OCI-LY1 (cell line): ENCODE measurements around the gene GLS.
"Not testable (repeated sequence)": the region's sequence is repeated elsewhere in the genome, so short reads cannot be mapped to it uniquely, and the experiment has no call there.

Experiments
- H2AFZ ChIP-seq: fragments of 200-600 bp; sonication (generic), shearing (Covaris generic); 2 replicates; pipeline ENCODE4 v1.6.0; 2014; ENCODE audit warnings: antibody characterized with exemption, mild to moderate bottlenecking, low read length
- H3F3A ChIP-seq: fragments of 200-600 bp; sonication (generic), shearing (Covaris generic); 2 replicates; pipeline ENCODE4 v1.6.0; 2014; ENCODE audit warnings: mild to moderate bottlenecking, antibody characterized with exemption, low read length, moderate library complexity; ENCODE audit not compliant: insufficient read depth
- H3K27ac ChIP-seq: fragments of 200-600 bp; sonication (generic); 2 replicates; pipeline ENCODE4 v1.5.1; 2014; ENCODE audit warnings: low read length, mixed run types, mild to moderate bottlenecking, low read depth; ENCODE audit not compliant: poor library complexity, severe bottlenecking
- H3K27me3 ChIP-seq: fragments of 200-600 bp; sonication (generic); 2 replicates; pipeline ENCODE4 v1.6.0; 2014; ENCODE audit warnings: antibody characterized with exemption, mild to moderate bottlenecking, low read length, moderate library complexity; ENCODE audit not compliant: insufficient read depth
- H3K36me3 ChIP-seq: fragments of 200-600 bp; sonication (generic); 2 replicates; pipeline ENCODE4 v1.6.1; 2014; ENCODE audit warnings: mild to moderate bottlenecking, antibody characterized with exemption, low read length, moderate library complexity, mixed read lengths; ENCODE audit not compliant: insufficient read depth
- H3K4me1 ChIP-seq: fragments of 200-600 bp; sonication (generic); 2 replicates; pipeline ENCODE4 v1.5.1; 2014; ENCODE audit warnings: mild to moderate bottlenecking, low read length, moderate library complexity; ENCODE audit not compliant: insufficient read depth, severe bottlenecking
- H3K4me2 ChIP-seq: fragments of 200-600 bp; sonication (generic), shearing (Covaris generic); 2 replicates; pipeline ENCODE4 v1.6.1; 2014; ENCODE audit warnings: low read length
- H3K4me3 ChIP-seq: fragments of 200-600 bp; sonication (generic); 2 replicates; pipeline ENCODE4 v1.5.1; 2014; ENCODE audit warnings: low read length, low read depth, mild to moderate bottlenecking, mixed read lengths; ENCODE audit not compliant: poor library complexity, severe bottlenecking
- H3K79me2 ChIP-seq: fragments of 200-600 bp; shearing (Covaris generic); 2 replicates; pipeline ENCODE4 v1.6.1; 2016; ENCODE audit warnings: mixed run types, low read length, mixed read lengths; ENCODE audit not compliant: insufficient read depth
- H3K9ac ChIP-seq: fragments of 200-600 bp; sonication (generic), shearing (Covaris generic); 2 replicates; pipeline ENCODE4 v1.6.1; 2014; ENCODE audit warnings: mild to moderate bottlenecking, low read length, mixed read lengths
- H3K9me2 ChIP-seq: fragments of 200-600 bp; sonication (generic), shearing (Covaris generic); 2 replicates; pipeline ENCODE4 v1.6.1; 2014; ENCODE audit warnings: low read depth, mild to moderate bottlenecking, low read length, mixed read lengths
- H3K9me3 ChIP-seq: fragments of 200-600 bp; shearing (Covaris generic); 2 replicates; pipeline ENCODE4 v1.6.1; 2014; ENCODE audit warnings: low read length, mixed read lengths
- H4K20me1 ChIP-seq: fragments of 200-600 bp; sonication (generic), shearing (Covaris generic); 2 replicates; pipeline ENCODE4 v1.6.0; 2016; ENCODE audit warnings: mild to moderate bottlenecking, low read length; ENCODE audit not compliant: insufficient read depth
- CTCF ChIP-seq: fragments of 200-600 bp; sonication (generic), shearing (Covaris generic); IDR thresholded peaks from 2 replicates; pipeline ENCODE4 v1.5.1; 2017; ENCODE audit warnings: mild to moderate bottlenecking, antibody characterized with exemption, low read length, moderate library complexity, mixed read lengths
- EZH2 ChIP-seq: fragments of 200-600 bp; sonication (generic), shearing (Covaris generic); IDR thresholded peaks from 2 replicates; pipeline ENCODE4 v1.8.0; 2017; ENCODE audit warnings: borderline replicate concordance, mixed run types, mild to moderate bottlenecking, antibody characterized with exemption, low read length, moderate library complexity, mixed read lengths

The GLS gene

GRCh38 chr2:190844700-190845401 lies 35.8 kb upstream of the GLS start:
- no peaks in the 10 kb centered on the region for H3F3A ChIP-seq
- no peaks in the 10 kb centered on the region for H3K79me2 ChIP-seq
- TF ChIP-seq EZH2: no peak
- no peak for TF ChIP-seq CTCF
- H3K27ac ChIP-seq: no peak overlapping the region
- no peaks in the 10 kb centered on the region for H3K9me2 ChIP-seq
- no peak overlapping the region for H3K9ac ChIP-seq
- no peaks in the 10 kb centered on the region for H3K4me1 ChIP-seq
- H4K20me1 ChIP-seq: no peaks in the 10 kb centered on the region
- H3K4me3 ChIP-seq: no peak overlapping the region
- H3K9me3 ChIP-seq: no peaks in the 10 kb centered on the region
- H3K4me2 ChIP-seq: no peak overlapping the region
- no peaks in the 10 kb centered on the region for H3K36me3 ChIP-seq
- no peak overlapping the region for H2AFZ ChIP-seq
- H3K27me3 ChIP-seq: 0 out of 2 replicates have a peak, but pooled peaks cover 6% of the 10 kb centered on the region

- no peak overlapping the region for H3K4me3 ChIP-seq
- no peak overlapping the region for H3K4me2 ChIP-seq
- H3K36me3 ChIP-seq: no peaks in the 10 kb centered on the region
- H3K9ac ChIP-seq: no peak overlapping the region
- H3K27ac ChIP-seq: no peak overlapping the region
- H3K9me2 ChIP-seq: no peaks in the 10 kb centered on the region
- H3K9me3 ChIP-seq: no peaks in the 10 kb centered on the region
- TF ChIP-seq EZH2: no peak
- H3K79me2 ChIP-seq: no peaks in the 10 kb centered on the region
- H3F3A ChIP-seq: no peaks in the 10 kb centered on the region
- H2AFZ ChIP-seq: no peak overlapping the region
- H4K20me1 ChIP-seq: no peaks in the 10 kb centered on the region
- 0 out of 2 replicates have a peak, but pooled peaks cover 6% of the 10 kb centered on the region for H3K27me3 ChIP-seq
- no peaks in the 10 kb centered on the region for H3K4me1 ChIP-seq
Observed at GRCh38 chr2:190846746-190847145, 33.9 kb upstream of the GLS start.

- Histone ChIP-seq H3K4me3 (no peak overlapping the region), H3K9me2 (no peaks in the 10 kb centered on the region), H3K9ac (no peak overlapping the region), H3K36me3 (no peaks in the 10 kb centered on the region), H3K27ac (no peak overlapping the region), H2AFZ (no peak overlapping the region), H3K9me3 (no peaks in the 10 kb centered on the region), H3K4me1 (no peaks in the 10 kb centered on the region), H3K4me2 (no peak overlapping the region), H3K27me3 (0 out of 2 replicates have a peak, but pooled peaks cover 4% of the 10 kb centered on the region), H3F3A (no peaks in the 10 kb centered on the region), H3K79me2 (no peaks in the 10 kb centered on the region), H4K20me1 (no peaks in the 10 kb centered on the region)
- no peak for TF ChIP-seq CTCF
- TF ChIP-seq EZH2: no peak
Observed at GRCh38 chr2:190847504-190848081, 33.0 kb upstream of the GLS start.

GRCh38 chr2:190849774-190850173 lies 30.8 kb upstream of the GLS start:
- no peak overlapping the region for H3K27ac ChIP-seq
- H3K4me2 ChIP-seq: no peak overlapping the region
- no peaks in the 10 kb centered on the region for H3F3A ChIP-seq
- no peaks in the 10 kb centered on the region for H3K79me2 ChIP-seq
- TF ChIP-seq CTCF: no peak
- no peak for TF ChIP-seq EZH2
- H3K36me3 ChIP-seq: no peaks in the 10 kb centered on the region
- H3K27me3 ChIP-seq: no peaks in the 10 kb centered on the region
- H3K4me3 ChIP-seq: no peak overlapping the region
- H2AFZ ChIP-seq: no peak overlapping the region
- H3K9ac ChIP-seq: no peak overlapping the region
- no peaks in the 10 kb centered on the region for H4K20me1 ChIP-seq
- H3K4me1 ChIP-seq: no peaks in the 10 kb centered on the region
- no peaks in the 10 kb centered on the region for H3K9me3 ChIP-seq
- no peaks in the 10 kb centered on the region for H3K9me2 ChIP-seq

GRCh38 chr2:190853022-190853421 lies 27.6 kb upstream of the GLS start:
- H3F3A ChIP-seq, H3K9me2 ChIP-seq, H3K36me3 ChIP-seq, H3K4me1 ChIP-seq, H3K9ac ChIP-seq, H2AFZ ChIP-seq, H3K4me2 ChIP-seq, H3K27ac ChIP-seq, H3K4me3 ChIP-seq, H3K27me3 ChIP-seq, H3K79me2 ChIP-seq, H4K20me1 ChIP-seq, H3K9me3 ChIP-seq: not testable (repeated sequence)
